ENCODE results near the gene WNT8A. TPM values are rescaled to one million over a fixed set of nuclear protein-coding genes. Genes with fewer than 3 reads are reported as not detected.

Gene WNT8A
- not detected for total RNA-seq
- not detected for total RNA-seq (2013)

- H3K27me3 ChIP-seq (ENCODE audit: control insufficient read depth, insufficient read depth, low read length) = no peaks in the 10 kb centered on the region
- no peaks in the 10 kb centered on the region for H3K4me1 Mint-ChIP-seq
These were observed at the start of gene WNT8A for GRCh38 chr5:138083702-138084101. WNT8A (plus strand) TSS chr5:138084033; CDS start chr5:138084128, 95 bp downstream.

GRCh38 chr5:138035605-138036537 is 48.0 kb upstream of the WNT8A start:
- TF ChIP-seq CTCF (IDR thresholded peaks at IDR 0.05) = peak; percentile 92
- Mint-ChIP-seq H3K9me3 (no peaks in the 10 kb centered on the region), H3K36me3 (no peaks in the 10 kb centered on the region), H3K27ac (peak overlapping the region; percentile 50 to 58), H3K27me3 (ENCODE audit: low read depth in 2 of 2) (no peaks in the 10 kb centered on the region), H3K4me3 (peak overlapping the region; percentile 74), H3K4me1 (peaks cover 31 to 32% of the 10 kb centered on the region in 2 donors)
- Histone ChIP-seq H3K4me1 (ENCODE audit: control insufficient read depth, insufficient read depth, low read length) (peaks cover 18% of the 10 kb centered on the region), H3K9me3 (ENCODE audit: control insufficient read depth, insufficient read depth, low read length) (no peaks in the 10 kb centered on the region), H3K27ac (ENCODE audit: low read length) (no peak overlapping the region), H3K4me3 (ENCODE audit: low read length) (no peak overlapping the region), H3K36me3 (ENCODE audit: control insufficient read depth, insufficient read depth, low read length) (no peaks in the 10 kb centered on the region), H3K27me3 (ENCODE audit: control insufficient read depth, insufficient read depth, low read length) (no peaks in the 10 kb centered on the region)
- WGBS (ENCODE audit: insufficient coverage) = 36% methylated on average over 9 of the region's 11 CpGs
- peak; percentile 60 to 77 (median 62) for ATAC-seq
- intact Hi-C loops (cut with micrococcal nuclease) = loop anchor here (1.0 kb wide), 2 partner anchors 32 to 97 kb away; no protein-coding TSS in a partner anchor
- peak; percentile 33 to 89 for DNase-seq

More at GRCh38 chr5:138083702-138084101, at the start of gene WNT8A:
- Histone ChIP-seq H3K4me3 (ENCODE audit: low read length) (no peak within 1 kb of the TSS), H3K36me3 (ENCODE audit: control insufficient read depth, insufficient read depth, low read length) (no peaks in the 10 kb centered on the region), H3K9me3 (ENCODE audit: control insufficient read depth, insufficient read depth, low read length) (no peaks in the 10 kb centered on the region), H3K27ac (ENCODE audit: low read length) (no peak within 1 kb of the TSS), H3K4me1 (ENCODE audit: control insufficient read depth, insufficient read depth, low read length) (no peaks in the 10 kb centered on the region)
- intact Hi-C loops (cut with micrococcal nuclease) = no loop called here
- ATAC-seq (no peak), DNase-seq (no peak)
- Mint-ChIP-seq H3K27ac (no peak within 1 kb of the TSS), H3K27me3 (ENCODE audit: low read depth in 2 of 2) (peaks cover 0 to 3% of the 10 kb centered on the region in 2 donors), H3K4me3 (no peak within 1 kb of the TSS), H3K9me3 (no peaks in the 10 kb centered on the region), H3K36me3 (no peaks in the 10 kb centered on the region)
- WGBS (ENCODE audit: insufficient coverage) = 88% methylated on average over 5 of the region's 5 CpGs
- TF ChIP-seq CTCF (IDR thresholded peaks at IDR 0.05) = no peak

- Mint-ChIP-seq H3K4me1 (peaks cover 18 to 20% of the 10 kb centered on the region in 2 donors), H3K36me3 (no peaks in the 10 kb centered on the region), H3K27ac (no peak overlapping the region), H3K27me3 (ENCODE audit: low read depth in 2 of 2) (no peaks in the 10 kb centered on the region), H3K9me3 (no peaks in the 10 kb centered on the region), H3K4me3 (no peak overlapping the region)
- peaks cover 11% of the 10 kb centered on the region for H3K4me1 ChIP-seq (ENCODE audit: control insufficient read depth, insufficient read depth, low read length)
- no peaks in the 10 kb centered on the region for H3K27me3 ChIP-seq (ENCODE audit: control insufficient read depth, insufficient read depth, low read length)
- TF ChIP-seq CTCF (IDR thresholded peaks at IDR 0.05) = no peak
- H3K9me3 ChIP-seq (ENCODE audit: control insufficient read depth, insufficient read depth, low read length) = no peaks in the 10 kb centered on the region
- intact Hi-C loops (cut with micrococcal nuclease) = no loop called here
- no peak for DNase-seq
- ATAC-seq = no peak
- H3K27ac ChIP-seq (ENCODE audit: low read length) = no peak overlapping the region
- H3K4me3 ChIP-seq (ENCODE audit: low read length) = no peak overlapping the region
- H3K36me3 ChIP-seq (ENCODE audit: control insufficient read depth, insufficient read depth, low read length) = no peaks in the 10 kb centered on the region
These were observed 46.6 kb upstream of the WNT8A start for GRCh38 chr5:138037271-138037670.

All from natural killer cell (primary cell).